HepG2 (cell line): ENCODE measurements around the gene RPGRIP1. TPM values are rescaled to one million over a fixed set of nuclear protein-coding genes. Genes with fewer than 3 reads are reported as not detected.

Source experiments
- CHD2 ChIP-seq: IDR thresholded peaks from 2 replicates; pipeline ENCODE4 v1.6.1; 2011; ENCODE audit warnings: low read depth, low read length, improper control_type of control experiment
- HDAC6 ChIP-seq: fragments of 200-600 bp; sonication (generic); IDR thresholded peaks from 2 replicates; pipeline ENCODE4 v1.7.0; 2017; ENCODE audit warnings: mild to moderate bottlenecking, antibody characterized with exemption, low read length, low read depth
- MTF2 ChIP-seq: sonication (generic); formaldehyde crosslinking; IDR thresholded peaks from 2 replicates; pipeline ENCODE4 v1.5.0; 2020; ENCODE audit warnings: missing genetic modification reagents, borderline replicate concordance
- PRMT3 ChIP-seq: sonication (generic); formaldehyde crosslinking; IDR thresholded peaks from 2 replicates; pipeline ENCODE4 v1.8.1; 2022; ENCODE audit warnings: low read depth, mild to moderate bottlenecking, moderate library complexity, missing genetic modification reagents, borderline replicate concordance
- RFX5 ChIP-seq: IDR thresholded peaks from 2 replicates; pipeline ENCODE4 v1.6.1; 2011; ENCODE audit warnings: low read depth, low read length, improper control_type of control experiment
- SETDB1 ChIP-seq: sonication (generic); formaldehyde crosslinking; IDR thresholded peaks from 2 replicates; pipeline ENCODE4 v1.5.1; 2020; ENCODE audit warnings: missing genetic modification reagents, mild to moderate bottlenecking, borderline replicate concordance
- SMARCE1 ChIP-seq: fragments of 450-650 bp; IDR thresholded peaks from 2 replicates; pipeline ENCODE4 v1.6.1; 2017; ENCODE audit warnings: borderline replicate concordance
- SOX13 ChIP-seq, 3 experiments: fragments of 450-650 bp in 1 of 3; sonication (generic) in 1 of 3; formaldehyde crosslinking in 1 of 3; IDR thresholded peaks in 2 of 3; conservative IDR thresholded peaks in 1 of 3; 2 replicates each; pipeline versions ENCODE4 v1.5.0 to v1.6.1; 2016 to 2020; ENCODE audit warnings: antibody characterized with exemption in 1 of 3, mild to moderate bottlenecking in 1 of 3, missing compliant biosample characterization in 1 of 3, missing genetic modification reagents in 1 of 3, moderate library complexity in 1 of 3
- TBL1XR1 ChIP-seq: fragments of 150-350 bp; IDR thresholded peaks from 2 replicates; pipeline ENCODE4 v1.6.1; 2014; ENCODE audit warnings: borderline replicate concordance, low read length; ENCODE audit not compliant: partially characterized antibody
- ZFP37 ChIP-seq: sonication (generic); formaldehyde crosslinking; IDR thresholded peaks from 2 replicates; pipeline ENCODE4 v1.4.0; 2020; ENCODE audit warnings: missing genetic modification reagents, borderline replicate concordance
- ZHX2 ChIP-seq, 2 experiments: sonication (generic) in 1 of 2; formaldehyde crosslinking in 1 of 2; IDR thresholded peaks; 2 replicates each; pipeline versions ENCODE4 v1.6.1 to v1.9.0; 2014 to 2022; ENCODE audit warnings: antibody characterized with exemption in 1 of 2, borderline replicate concordance in 1 of 2, inconsistent platforms in 1 of 2, low read depth in 1 of 2, missing genetic modification reagents in 1 of 2
- ZNF230 ChIP-seq: sonication (generic); formaldehyde crosslinking; IDR thresholded peaks from 2 replicates; pipeline ENCODE4 v1.4.0; 2020; ENCODE audit warnings: mild to moderate bottlenecking, missing genetic modification reagents
- ZNF431 ChIP-seq: sonication (generic); formaldehyde crosslinking; IDR thresholded peaks from 2 replicates; pipeline ENCODE4 v1.9.0; 2022; ENCODE audit warnings: missing genetic modification reagents, low read depth, mild to moderate bottlenecking, borderline replicate concordance
- ZNF468 ChIP-seq: sonication (generic); formaldehyde crosslinking; IDR thresholded peaks from 2 replicates; pipeline ENCODE4 v1.8.0; 2022; ENCODE audit warnings: mild to moderate bottlenecking, moderate library complexity, missing genetic modification reagents
- ZNF552 ChIP-seq: sonication (generic); formaldehyde crosslinking; IDR thresholded peaks from 2 replicates; pipeline ENCODE4 v1.9.0; 2022; ENCODE audit warnings: missing genetic modification reagents, mild to moderate bottlenecking, borderline replicate concordance
- ZNF567 ChIP-seq: sonication (generic); formaldehyde crosslinking; IDR thresholded peaks from 2 replicates; pipeline ENCODE4 v1.8.1; 2023; ENCODE audit warnings: mild to moderate bottlenecking, missing genetic modification reagents, borderline replicate concordance
- ZNF607 ChIP-seq: sonication (generic); formaldehyde crosslinking; IDR thresholded peaks from 2 replicates; pipeline ENCODE4 v1.5.1; 2020; ENCODE audit warnings: missing genetic modification reagents, mild to moderate bottlenecking, borderline replicate concordance
- polyA plus RNA-seq, 8 experiments: library from polyadenylated mRNA; depleted of rRNA in 3 of 8; stranded (reverse) in 7 of 8; unstranded in 1 of 8; fragments of >200 nt; fragmentation: Illumina TruSeq in 4 of 8; extraction: Trizol in 4 of 8; gene quantifications; 2 replicates each; pipeline versions ENCODE4 v1.2.1 to v1.2.3, GENCODE V29; 2011 to 2016; ENCODE audit warnings: low read depth in 4 of 8, missing spikeins in 1 of 8, mixed read lengths in 1 of 8; ENCODE audit not compliant: insufficient read depth in 1 of 8
- total RNA-seq, 5 experiments: library from RNA; depleted of rRNA; stranded (reverse); fragments of >200 nt; fragmentation: Illumina TruSeq; extraction: Trizol; gene quantifications; 2 replicates each; pipeline ENCODE4 v1.2.3, GENCODE V29; 2016; ENCODE audit warnings: low read depth in 1 of 5
- TF ChIP-seq, protein P1 (sequence below): sonication (generic); formaldehyde crosslinking; IDR thresholded peaks from 2 replicates; pipeline ENCODE4 v1.8.1; 2023; ENCODE audit warnings: mild to moderate bottlenecking, missing genetic modification reagents
- TF ChIP-seq, protein P2 (sequence below): sonication (generic); formaldehyde crosslinking; IDR thresholded peaks from 2 replicates; pipeline ENCODE4 v1.4.0; 2020; ENCODE audit warnings: missing genetic modification reagents

Gene RPGRIP1
- total and polyA plus RNA-seq, 2 of the 13 experiments (the other 11 are each of a cell fraction or from before 2014, with no cell fraction given), result 0.13 to 1.1 TPM

GRCh38 chr14:21268617-21269251 lies 11.1 kb upstream of the RPGRIP1 start (continued):
- TF ChIP-seq SMARCE1, result no peak
- peak; percentile 58; the same call in 1 of the 2 replicates for TF ChIP-seq ZNF431 (CRISPR knock-in tag)
- no peak for TF ChIP-seq ZNF567 (CRISPR knock-in tag)
- peak; percentile 46; the same call in 1 of the 2 replicates for TF ChIP-seq ZNF468 (CRISPR knock-in tag)
- TF ChIP-seq HDAC6, result peak; percentile 88
- no peak for TF ChIP-seq ZHX2 (IDR thresholded peaks at IDR 0.05; ENCODE audit: low read depth)
- no peak for TF ChIP-seq ZHX2 (CRISPR knock-in tag; IDR thresholded peaks at IDR 0.05; ENCODE audit: borderline replicate concordance)
- no peak for TF ChIP-seq SOX13 (IDR thresholded peaks at IDR 0.05)
- TF ChIP-seq SOX13 (CRISPR knock-in tag; conservative IDR thresholded peaks at IDR 0.05 in 1 of 2, IDR thresholded peaks at IDR 0.05 in 1 of 2), result 0 out of 4 replicates have a peak, but pooled peaks of 1 of the 2 experiments have one; percentile 22
- TF ChIP-seq, protein P1, sequence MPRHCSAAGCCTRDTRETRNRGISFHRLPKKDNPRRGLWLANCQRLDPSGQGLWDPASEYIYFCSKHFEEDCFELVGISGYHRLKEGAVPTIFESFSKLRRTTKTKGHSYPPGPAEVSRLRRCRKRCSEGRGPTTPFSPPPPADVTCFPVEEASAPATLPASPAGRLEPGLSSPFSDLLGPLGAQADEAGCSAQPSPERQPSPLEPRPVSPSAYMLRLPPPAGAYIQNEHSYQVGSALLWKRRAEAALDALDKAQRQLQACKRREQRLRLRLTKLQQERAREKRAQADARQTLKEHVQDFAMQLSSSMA (CRISPR knock-in tag), result no peak
- TF ChIP-seq SETDB1, result no peak
- no peak for TF ChIP-seq ZNF552 (CRISPR knock-in tag)
- no peak for TF ChIP-seq RFX5
- TF ChIP-seq MTF2, result no peak; the same call in 1 of the 2 replicates
- no peak for TF ChIP-seq ZNF230 (CRISPR knock-in tag)
- no peak for TF ChIP-seq ZFP37 (CRISPR knock-in tag)
- TF ChIP-seq, protein P2, sequence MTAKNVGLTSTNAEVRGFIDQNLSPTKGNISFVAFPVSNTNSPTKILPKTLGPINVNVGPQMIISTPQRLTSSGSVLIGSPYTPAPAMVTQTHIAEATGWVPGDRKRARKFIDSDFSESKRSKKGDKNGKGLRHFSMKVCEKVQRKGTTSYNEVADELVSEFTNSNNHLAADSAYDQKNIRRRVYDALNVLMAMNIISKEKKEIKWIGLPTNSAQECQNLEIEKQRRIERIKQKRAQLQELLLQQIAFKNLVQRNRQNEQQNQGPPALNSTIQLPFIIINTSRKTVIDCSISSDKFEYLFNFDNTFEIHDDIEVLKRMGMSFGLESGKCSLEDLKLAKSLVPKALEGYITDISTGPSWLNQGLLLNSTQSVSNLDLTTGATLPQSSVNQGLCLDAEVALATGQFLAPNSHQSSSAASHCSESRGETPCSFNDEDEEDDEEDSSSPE (CRISPR knock-in tag), result no peak
- no peak for TF ChIP-seq ZNF607 (CRISPR knock-in tag)
- TF ChIP-seq CHD2, result peak; percentile 82
- no peak for TF ChIP-seq TBL1XR1
- TF ChIP-seq PRMT3 (CRISPR knock-in tag), result no peak
